SKM-1 treated with dmso at 0.1 percent for 144 hours (cell line): ENCODE data around the gene FOXN3.

Source experiments
- DNase-seq: peaks from one replicate; lab custom pipeline; 2025; ENCODE audit not compliant: unreplicated experiment; lab: John Stamatoyannopoulos, UW

The FOXN3 gene

GRCh38 chr14:89432226-89432625 lies 15.2 kb upstream of the FOXN3 start:
- no peak for DNase-seq

- no peak for DNase-seq
Measured at GRCh38 chr14:89430391-89431236, 13.6 kb upstream of the FOXN3 start.

GRCh38 chr14:89429199-89430181 lies 12.5 kb upstream of the FOXN3 start:
- DNase-seq: no peak

GRCh38 chr14:89428546-89429198 lies 11.6 kb upstream of the FOXN3 start:
- no peak for DNase-seq

GRCh38 chr14:89428173-89428523 lies 11.1 kb upstream of the FOXN3 start:
- DNase-seq: no peak

- no peak for DNase-seq
Measured at GRCh38 chr14:89427426-89428172, 10.6 kb upstream of the FOXN3 start.

GRCh38 chr14:89425931-89426330 lies 8.9 kb upstream of the FOXN3 start:
- no peak for DNase-seq

- DNase-seq: no peak
Measured at GRCh38 chr14:89424241-89424640, 7.2 kb upstream of the FOXN3 start.

- DNase-seq: no peak
Measured at GRCh38 chr14:89422952-89423345, 5.9 kb upstream of the FOXN3 start.

- DNase-seq: no peak
Measured at GRCh38 chr14:89422181-89422951, 5.3 kb upstream of the FOXN3 start.

GRCh38 chr14:89420502-89420901 lies 3.5 kb upstream of the FOXN3 start:
- no peak for DNase-seq

GRCh38 chr14:89419973-89420482 lies 3.0 kb upstream of the FOXN3 start:
- no peak for DNase-seq

- peak; percentile 17 for DNase-seq
Measured at GRCh38 chr14:89418976-89419375, 1.9 kb upstream of the FOXN3 start.

GRCh38 chr14:89418452-89418851 lies 1.4 kb upstream of the FOXN3 start:
- DNase-seq: no peak

- peak; percentile 29 for DNase-seq
Measured at GRCh38 chr14:89417465-89418225, 612 bp upstream of the FOXN3 start.

GRCh38 chr14:89416002-89416995 lies 734 bp downstream of the FOXN3 start:
- peak; percentile 48 for DNase-seq

GRCh38 chr14:89415159-89415558 lies 1.9 kb downstream of the FOXN3 start:
- no peak for DNase-seq

GRCh38 chr14:89411976-89412375 lies 5.1 kb downstream of the FOXN3 start:
- DNase-seq: no peak
